ENCODE results near the gene BOLL. TPM values are rescaled to one million over a fixed set of nuclear protein-coding genes. Genes with fewer than 3 reads are reported as not detected.
"Not testable (repeated sequence)": the region's sequence is repeated elsewhere in the genome, so short reads cannot be mapped to it uniquely, and the experiment has no call there.

Gene BOLL
- polyA plus RNA-seq, 1 experiment: not detected

GRCh38 chr2:197777823-197778407 lies 7.2 kb downstream of the BOLL start:
- Histone ChIP-seq H3K9me3 (ENCODE audit: control insufficient read depth, insufficient read depth, low read length) (no peaks in the 10 kb centered on the region), H3K4me3 (ENCODE audit: low read depth, low read length) (no peak overlapping the region), H3K27ac (ENCODE audit: low read depth, low read length) (no peak overlapping the region), H3K27me3 (ENCODE audit: control insufficient read depth, insufficient read depth, low read length) (no peaks in the 10 kb centered on the region)
- TF ChIP-seq, protein P1, sequence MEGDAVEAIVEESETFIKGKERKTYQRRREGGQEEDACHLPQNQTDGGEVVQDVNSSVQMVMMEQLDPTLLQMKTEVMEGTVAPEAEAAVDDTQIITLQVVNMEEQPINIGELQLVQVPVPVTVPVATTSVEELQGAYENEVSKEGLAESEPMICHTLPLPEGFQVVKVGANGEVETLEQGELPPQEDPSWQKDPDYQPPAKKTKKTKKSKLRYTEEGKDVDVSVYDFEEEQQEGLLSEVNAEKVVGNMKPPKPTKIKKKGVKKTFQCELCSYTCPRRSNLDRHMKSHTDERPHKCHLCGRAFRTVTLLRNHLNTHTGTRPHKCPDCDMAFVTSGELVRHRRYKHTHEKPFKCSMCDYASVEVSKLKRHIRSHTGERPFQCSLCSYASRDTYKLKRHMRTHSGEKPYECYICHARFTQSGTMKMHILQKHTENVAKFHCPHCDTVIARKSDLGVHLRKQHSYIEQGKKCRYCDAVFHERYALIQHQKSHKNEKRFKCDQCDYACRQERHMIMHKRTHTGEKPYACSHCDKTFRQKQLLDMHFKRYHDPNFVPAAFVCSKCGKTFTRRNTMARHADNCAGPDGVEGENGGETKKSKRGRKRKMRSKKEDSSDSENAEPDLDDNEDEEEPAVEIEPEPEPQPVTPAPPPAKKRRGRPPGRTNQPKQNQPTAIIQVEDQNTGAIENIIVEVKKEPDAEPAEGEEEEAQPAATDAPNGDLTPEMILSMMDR (IDR thresholded peaks at IDR 0.05; ENCODE audit: low read depth, low read length): peak; percentile 62
- ChIA-PET POLR2A (no interaction called here), CTCF (interaction anchor here (0.6 to 1.4 kb wide), 3 partner anchors 102 to 1027 kb away, joined by 3 read pairs; partner anchors contain the start of gene RFTN2)
- peak; percentile 6 for DNase-seq (ENCODE audit: low read depth, low spot score)

- Histone ChIP-seq H3K27ac (ENCODE audit: low read depth, low read length) (no peak overlapping the region), H3K9me3 (ENCODE audit: control insufficient read depth, insufficient read depth, low read length) (peaks cover 8% of the 10 kb centered on the region), H3K4me3 (ENCODE audit: low read depth, low read length) (no peak overlapping the region), H3K27me3 (ENCODE audit: control insufficient read depth, insufficient read depth, low read length) (no peaks in the 10 kb centered on the region)
- ChIA-PET POLR2A (no interaction called here), CTCF (no interaction called here)
- no peak for DNase-seq (ENCODE audit: low read depth, low spot score)
- TF ChIP-seq, protein P1 (IDR thresholded peaks at IDR 0.05; ENCODE audit: low read depth, low read length): no peak
Measured at GRCh38 chr2:197760293-197760657, 24.8 kb downstream of the BOLL start.

DNA sequence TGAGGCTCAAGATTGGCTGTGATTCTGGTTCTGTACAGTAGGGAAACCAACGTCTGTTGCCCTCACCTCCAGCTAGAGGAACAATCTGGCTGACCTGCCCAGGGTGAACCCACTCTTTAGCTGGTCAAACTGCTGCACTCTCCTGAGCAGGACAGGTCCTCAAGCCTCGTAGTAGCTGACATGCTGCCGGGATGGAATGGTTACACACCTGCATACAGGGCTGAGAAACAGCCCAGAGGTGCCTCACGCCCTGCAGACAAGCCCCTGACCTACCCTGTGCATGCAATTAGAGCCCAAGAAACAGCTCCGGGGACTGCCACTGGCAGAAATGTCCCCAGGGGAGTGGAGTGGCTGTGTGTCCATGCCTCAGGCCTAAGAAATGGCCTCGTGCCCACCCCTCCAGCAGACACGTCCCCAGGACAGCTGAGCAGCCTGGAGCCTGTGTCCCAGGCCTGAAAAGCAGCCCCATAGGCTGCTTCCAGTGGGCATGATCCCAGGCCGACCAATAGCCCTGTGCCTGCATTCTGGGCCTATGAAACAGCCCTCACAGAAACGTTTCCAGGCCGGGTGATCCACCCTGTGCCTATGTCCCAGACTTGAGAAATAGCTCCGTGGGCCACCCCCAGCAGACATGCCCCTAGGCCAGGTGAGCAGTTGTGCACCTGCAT lies 25.4 kb downstream of the BOLL start:
- Histone ChIP-seq H3K27me3 (ENCODE audit: control insufficient read depth, insufficient read depth, low read length) (no peaks in the 10 kb centered on the region), H3K4me3 (ENCODE audit: low read depth, low read length) (no peak overlapping the region), H3K9me3 (ENCODE audit: control insufficient read depth, insufficient read depth, low read length) (peaks cover 8% of the 10 kb centered on the region), H3K27ac (ENCODE audit: low read depth, low read length) (no peak overlapping the region)
- TF ChIP-seq, protein P1 (IDR thresholded peaks at IDR 0.05; ENCODE audit: low read depth, low read length): no peak
- POLR2A ChIA-PET: no interaction called here
- no peak for DNase-seq (ENCODE audit: low read depth, low spot score)
- CTCF ChIA-PET: no interaction called here

DNA sequence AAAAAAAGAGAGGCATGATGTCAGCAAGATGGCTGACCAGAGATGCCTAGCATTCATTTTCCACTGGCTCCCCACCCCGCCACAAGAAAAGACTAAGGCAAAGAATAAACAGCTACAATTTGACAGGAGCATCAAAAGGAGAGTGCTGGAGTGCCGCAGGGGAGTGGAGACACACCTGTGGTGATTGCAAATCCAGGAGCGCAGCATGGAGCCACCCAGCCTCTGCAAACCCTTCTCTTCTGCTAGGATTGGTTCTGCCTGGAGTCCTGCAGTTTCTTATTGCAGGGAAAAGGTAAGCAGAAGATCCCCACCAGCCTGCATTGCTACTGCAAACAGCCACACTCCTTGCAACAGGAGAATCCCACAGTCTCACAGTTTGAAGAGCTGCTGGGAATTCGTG lies 26.1 kb downstream of the BOLL start:
- CTCF ChIA-PET: no interaction called here
- DNase-seq (ENCODE audit: low read depth, low spot score): no peak
- Histone ChIP-seq H3K27me3 (ENCODE audit: control insufficient read depth, insufficient read depth, low read length) (no peaks in the 10 kb centered on the region), H3K4me3 (ENCODE audit: low read depth, low read length) (no peak overlapping the region), H3K27ac (ENCODE audit: low read depth, low read length) (no peak overlapping the region), H3K9me3 (ENCODE audit: control insufficient read depth, insufficient read depth, low read length) (peaks cover 8% of the 10 kb centered on the region)
- POLR2A ChIA-PET: no interaction called here
- TF ChIP-seq, protein P1 (IDR thresholded peaks at IDR 0.05; ENCODE audit: low read depth, low read length): no peak

- H3K27me3 ChIP-seq (ENCODE audit: control insufficient read depth, insufficient read depth, low read length): no peaks in the 10 kb centered on the region
- POLR2A ChIA-PET: no interaction called here
- CTCF ChIA-PET: no interaction called here
- no peak overlapping the region for H3K4me3 ChIP-seq (ENCODE audit: low read depth, low read length)
- TF ChIP-seq, protein P1 (IDR thresholded peaks at IDR 0.05; ENCODE audit: low read depth, low read length): no peak
- no peak overlapping the region for H3K27ac ChIP-seq (ENCODE audit: low read depth, low read length)
- H3K9me3 ChIP-seq (ENCODE audit: control insufficient read depth, insufficient read depth, low read length): no peaks in the 10 kb centered on the region
- no peak for DNase-seq (ENCODE audit: low read depth, low spot score)
Measured at GRCh38 chr2:197740200-197740599, 44.9 kb downstream of the BOLL start.

GRCh38 chr2:197728555-197729544 lies 56.3 kb downstream of the BOLL start:
- H3K4me3 ChIP-seq (ENCODE audit: low read depth, low read length); H3K27me3 ChIP-seq (ENCODE audit: control insufficient read depth, insufficient read depth, low read length); H3K27ac ChIP-seq (ENCODE audit: low read depth, low read length); DNase-seq (ENCODE audit: low read depth, low spot score); POLR2A ChIA-PET; H3K9me3 ChIP-seq (ENCODE audit: control insufficient read depth, insufficient read depth, low read length): not testable (repeated sequence)
- CTCF ChIA-PET: interaction anchor here (0.9 kb wide), 1 partner anchor 84 kb away, joined by 3 read pairs; no protein-coding TSS in a partner anchor
